ENCODE data around the gene PHYHD1.

The PHYHD1 gene

GRCh38 chr9:128899566-128900322, 21.0 kb upstream of the PHYHD1 start:
- in situ Hi-C loops (cut with MboI; ENCODE audit: low sequenced_read_pairs), result no loop called here

- in situ Hi-C loops (cut with MboI; ENCODE audit: low sequenced_read_pairs), result no loop called here
Measured at GRCh38 chr9:128901379-128901778, 19.4 kb upstream of the PHYHD1 start.

GRCh38 chr9:128901822-128902221, 19.0 kb upstream of the PHYHD1 start:
- in situ Hi-C loops (cut with MboI; ENCODE audit: low sequenced_read_pairs), result no loop called here

- in situ Hi-C loops (cut with MboI; ENCODE audit: low sequenced_read_pairs), result no loop called here
Measured at GRCh38 chr9:128902351-128903078, 18.3 kb upstream of the PHYHD1 start.

GRCh38 chr9:128903079-128903461, 17.7 kb upstream of the PHYHD1 start:
- in situ Hi-C loops (cut with MboI; ENCODE audit: low sequenced_read_pairs), result no loop called here

- in situ Hi-C loops (cut with MboI; ENCODE audit: low sequenced_read_pairs), result no loop called here
Measured at GRCh38 chr9:128903871-128904620, 16.7 kb upstream of the PHYHD1 start.

GRCh38 chr9:128905964-128906363, 14.8 kb upstream of the PHYHD1 start:
- in situ Hi-C loops (cut with MboI; ENCODE audit: low sequenced_read_pairs), result no loop called here

GRCh38 chr9:128906741-128907140, 14.0 kb upstream of the PHYHD1 start:
- in situ Hi-C loops (cut with MboI; ENCODE audit: low sequenced_read_pairs), result no loop called here

GRCh38 chr9:128908372-128908771, 12.4 kb upstream of the PHYHD1 start:
- in situ Hi-C loops (cut with MboI; ENCODE audit: low sequenced_read_pairs), result no loop called here

- in situ Hi-C loops (cut with MboI; ENCODE audit: low sequenced_read_pairs), result no loop called here
Measured at GRCh38 chr9:128909859-128910258, 10.9 kb upstream of the PHYHD1 start.

- in situ Hi-C loops (cut with MboI; ENCODE audit: low sequenced_read_pairs), result no loop called here
Measured at GRCh38 chr9:128910906-128911305, 9.9 kb upstream of the PHYHD1 start.

- in situ Hi-C loops (cut with MboI; ENCODE audit: low sequenced_read_pairs), result no loop called here
Measured at GRCh38 chr9:128911529-128912035, 9.2 kb upstream of the PHYHD1 start.

GRCh38 chr9:128912270-128912853, 8.4 kb upstream of the PHYHD1 start:
- in situ Hi-C loops (cut with MboI; ENCODE audit: low sequenced_read_pairs), result no loop called here

- in situ Hi-C loops (cut with MboI; ENCODE audit: low sequenced_read_pairs), result no loop called here
Measured at GRCh38 chr9:128913048-128913900, 7.5 kb upstream of the PHYHD1 start.

GRCh38 chr9:128913995-128914772, 6.6 kb upstream of the PHYHD1 start:
- in situ Hi-C loops (cut with MboI; ENCODE audit: low sequenced_read_pairs), result no loop called here

GRCh38 chr9:128916204-128916603, 4.6 kb upstream of the PHYHD1 start:
- in situ Hi-C loops (cut with MboI; ENCODE audit: low sequenced_read_pairs), result no loop called here

GRCh38 chr9:128916745-128917144, 4.0 kb upstream of the PHYHD1 start:
- in situ Hi-C loops (cut with MboI; ENCODE audit: low sequenced_read_pairs), result no loop called here

- in situ Hi-C loops (cut with MboI; ENCODE audit: low sequenced_read_pairs), result no loop called here
Measured at GRCh38 chr9:128917151-128917849, 3.5 kb upstream of the PHYHD1 start.

- in situ Hi-C loops (cut with MboI; ENCODE audit: low sequenced_read_pairs), result no loop called here
Measured at GRCh38 chr9:128918921-128919320, 1.9 kb upstream of the PHYHD1 start.

Data from hTERT RPE-1 (cell line).